Measurements from ENCODE around the gene UBE3D. TPM values are rescaled to one million over a fixed set of nuclear protein-coding genes. Genes with fewer than 3 reads are reported as not detected.
A peak's percentile ranks its signal among the peaks of the same experiment; 100 is the strongest.

Gene UBE3D
- total and polyA plus RNA-seq, 4 donors: 2.8 to 21.2 (median 6.5) TPM

DNA sequence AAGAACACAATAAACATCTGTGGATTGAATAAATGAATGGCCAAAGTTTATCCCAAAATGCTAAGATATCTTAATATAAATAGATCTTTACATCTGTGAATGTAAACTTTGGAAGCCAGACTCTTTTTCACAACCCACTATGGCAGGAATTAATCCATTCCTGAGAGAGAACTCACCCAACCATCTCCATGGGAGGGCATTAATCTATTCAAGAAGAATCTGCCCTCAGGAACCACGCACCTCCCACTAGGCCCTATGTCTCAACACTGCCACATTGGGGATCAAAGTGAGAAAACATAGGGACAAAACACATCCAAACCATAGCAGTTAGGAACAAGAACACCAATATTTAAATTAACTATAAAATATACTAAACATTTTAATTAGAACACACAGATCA, 3.4 kb downstream of the UBE3D start:
- no peak overlapping the region for H3K4me3 ChIP-seq
- no peak for DNase-seq
- H3K4me1 ChIP-seq (ENCODE audit: control insufficient read depth in 5 of 5, insufficient read depth in 5 of 5, low read length in 5 of 5): peaks cover 0 to 6% (median 2%) of the 10 kb centered on the region in 5 donors
- 92 to 100% methylated on average over 1 of the region's 1 CpG for WGBS, 2 donors
- no peak for TF ChIP-seq CTCF (IDR thresholded peaks at IDR 0.05; ENCODE audit: control extremely low read depth, extremely low read depth)
- no peaks in the 10 kb centered on the region for H3K9me3 ChIP-seq (ENCODE audit: control insufficient read depth in 4 of 4, insufficient read depth in 3 of 4, low read length in 3 of 4)
- H3K27ac ChIP-seq (ENCODE audit: low read depth in 1 of 2, low read length in 1 of 2): no peak overlapping the region
- peaks cover 0 to 4% (median under 1%) of the 10 kb centered on the region in 4 donors for H3K36me3 ChIP-seq (ENCODE audit: control insufficient read depth in 4 of 4, insufficient read depth in 4 of 4, low read length in 4 of 4)
- H3K27me3 ChIP-seq (ENCODE audit: control insufficient read depth in 3 of 3, insufficient read depth in 3 of 3, low read length in 2 of 3): no peaks in the 10 kb centered on the region
- ATAC-seq (ENCODE audit: insufficient read depth, low FRiP score): no peak
- no peak overlapping the region for H3K9ac ChIP-seq (ENCODE audit: insufficient read depth in 1 of 2, low read length in 2 of 2)

GRCh38 chr6:83061190-83061589, 4.5 kb downstream of the UBE3D start:
- no peak for TF ChIP-seq CTCF (IDR thresholded peaks at IDR 0.05; ENCODE audit: control extremely low read depth, extremely low read depth)
- ATAC-seq (ENCODE audit: insufficient read depth, low FRiP score) (no peak), DNase-seq (no peak)
- Histone ChIP-seq H3K27ac (ENCODE audit: low read depth in 1 of 2, low read length in 1 of 2) (no peak overlapping the region), H3K9me3 (ENCODE audit: control insufficient read depth in 4 of 4, insufficient read depth in 3 of 4, low read length in 3 of 4) (no peaks in the 10 kb centered on the region), H3K4me1 (ENCODE audit: control insufficient read depth in 5 of 5, insufficient read depth in 5 of 5, low read length in 5 of 5) (peaks cover 0 to 6% (median 2%) of the 10 kb centered on the region in 5 donors), H3K4me3 (no peak overlapping the region), H3K27me3 (ENCODE audit: control insufficient read depth in 3 of 3, insufficient read depth in 3 of 3, low read length in 2 of 3) (no peaks in the 10 kb centered on the region), H3K36me3 (ENCODE audit: control insufficient read depth in 4 of 4, insufficient read depth in 4 of 4, low read length in 4 of 4) (peaks cover 0 to 4% (median 2%) of the 10 kb centered on the region in 4 donors), H3K9ac (ENCODE audit: insufficient read depth in 1 of 2, low read length in 2 of 2) (no peak overlapping the region)

- Histone ChIP-seq H3K36me3 (ENCODE audit: control insufficient read depth in 4 of 4, insufficient read depth in 4 of 4, low read length in 4 of 4) (peaks cover 0 to 6% (median 2%) of the 10 kb centered on the region in 4 donors), H3K4me1 (ENCODE audit: control insufficient read depth in 5 of 5, insufficient read depth in 5 of 5, low read length in 5 of 5) (no peaks in the 10 kb centered on the region), H3K9ac (ENCODE audit: insufficient read depth in 1 of 2, low read length in 2 of 2) (no peak overlapping the region), H3K27me3 (ENCODE audit: control insufficient read depth in 3 of 3, insufficient read depth in 3 of 3, low read length in 2 of 3) (no peaks in the 10 kb centered on the region), H3K9me3 (ENCODE audit: control insufficient read depth in 4 of 4, insufficient read depth in 3 of 4, low read length in 3 of 4) (no peaks in the 10 kb centered on the region), H3K27ac (ENCODE audit: low read depth in 1 of 2, low read length in 1 of 2) (no peak overlapping the region), H3K4me3 (no peak overlapping the region)
- WGBS, 2 donors: 44 to 52% methylated on average over 4 of the region's 4 CpGs
- ATAC-seq (ENCODE audit: insufficient read depth, low FRiP score): peak; percentile 65
- DNase-seq: peak; percentile 32 to 64 (median 50)
- peak; percentile 31 for TF ChIP-seq CTCF (IDR thresholded peaks at IDR 0.05; ENCODE audit: control extremely low read depth, extremely low read depth)
Measured at GRCh38 chr6:83057705-83058321, 7.8 kb downstream of the UBE3D start.

Measured in lung (tissue), 12 donors.